Measurements from ENCODE around the gene RSBN1.
A peak's percentile ranks its signal among the peaks of the same experiment; 100 is the strongest.
"Not testable (repeated sequence)": the region's sequence is repeated elsewhere in the genome, so short reads cannot be mapped to it uniquely, and the experiment has no call there.

RSBN1 gene

DNA sequence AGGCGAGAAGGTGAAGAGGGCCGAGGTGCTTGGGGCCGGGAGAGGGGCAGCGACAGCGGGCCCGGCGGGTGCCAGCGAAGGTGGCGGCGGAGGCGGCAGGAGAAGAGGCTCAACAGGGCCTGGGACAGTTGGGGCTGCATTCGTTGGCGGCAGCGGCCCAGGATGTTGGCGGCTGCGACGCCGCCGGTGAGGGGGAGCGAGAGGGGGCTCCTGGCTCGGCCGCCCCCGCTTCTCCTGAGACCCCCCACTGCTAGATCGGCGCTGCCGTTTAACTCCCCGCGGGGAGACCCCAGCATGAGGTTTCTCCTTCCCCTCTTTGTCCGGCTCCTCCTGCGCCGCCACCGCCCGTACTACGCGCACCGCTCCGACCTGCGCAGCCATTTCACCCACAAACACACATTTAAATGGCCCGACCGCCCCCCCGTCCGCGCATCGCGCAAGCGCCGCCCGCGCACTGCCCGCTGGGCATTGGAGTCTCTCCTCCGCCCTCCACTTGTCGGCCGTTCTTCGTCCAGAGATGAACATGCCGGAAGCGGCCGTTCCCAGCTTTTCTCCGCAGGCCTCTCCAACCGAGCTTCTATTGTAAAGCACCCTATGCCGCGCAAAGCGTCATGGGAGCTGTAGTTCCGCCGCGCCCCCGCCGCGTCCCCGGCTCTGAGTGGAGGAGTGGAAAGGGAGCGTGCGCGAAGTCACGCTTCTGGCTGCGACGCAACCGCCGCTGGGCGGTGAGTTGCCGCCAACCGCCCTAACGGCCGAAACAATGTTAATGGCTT, at the start of gene RSBN1:
Gene RSBN1 (minus strand): TSS at position 589 of the 773 bp plus-strand sequence. CDS start 64 bp downstream, at position 525.
- DNase-seq: peak; percentile 98

DNA sequence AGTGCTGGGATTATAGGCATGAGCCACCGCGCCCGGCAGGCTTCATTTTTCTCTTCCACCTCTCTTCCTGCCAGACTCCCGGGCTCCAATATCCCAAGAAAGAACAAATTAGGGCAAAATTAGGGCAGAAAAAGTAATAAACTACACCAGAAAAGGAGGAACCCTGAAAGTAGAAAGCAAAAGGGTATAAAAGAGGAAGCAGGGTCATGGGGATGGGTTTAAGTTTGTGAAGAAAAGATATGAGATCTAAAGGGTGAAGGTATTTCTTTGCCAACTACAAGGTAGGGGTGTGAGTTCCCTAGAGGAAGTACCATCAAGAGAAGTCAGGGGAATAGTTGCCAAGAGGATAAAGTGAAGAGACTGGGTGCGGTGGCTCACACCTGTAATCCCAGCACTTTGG, 49.4 kb upstream of the RSBN1 start:
- no peak for DNase-seq

- no peak for DNase-seq
Measured at GRCh38 chr1:113860891-113861290, 48.6 kb upstream of the RSBN1 start.

- no peak for DNase-seq
Measured at GRCh38 chr1:113859478-113860175, 47.4 kb upstream of the RSBN1 start.

DNA sequence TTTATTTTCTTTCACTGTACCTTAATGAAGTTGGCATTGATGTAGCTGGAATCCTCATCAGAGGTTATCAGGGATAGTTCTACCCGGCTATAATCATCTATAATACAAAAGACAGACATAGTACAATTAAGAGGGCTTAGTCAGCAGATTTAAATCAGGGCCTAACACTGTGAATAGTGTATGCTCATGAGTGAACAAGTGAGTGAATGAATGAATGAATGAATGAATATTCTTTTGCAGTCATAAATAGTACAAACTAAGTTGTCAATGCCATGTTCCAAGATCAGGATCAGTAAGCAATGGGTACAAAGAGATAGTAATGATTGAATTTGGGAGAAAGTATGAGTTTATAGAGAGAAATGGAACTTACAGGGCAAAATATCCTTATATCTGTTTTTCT, 46.7 kb upstream of the RSBN1 start:
- no peak for DNase-seq

DNA sequence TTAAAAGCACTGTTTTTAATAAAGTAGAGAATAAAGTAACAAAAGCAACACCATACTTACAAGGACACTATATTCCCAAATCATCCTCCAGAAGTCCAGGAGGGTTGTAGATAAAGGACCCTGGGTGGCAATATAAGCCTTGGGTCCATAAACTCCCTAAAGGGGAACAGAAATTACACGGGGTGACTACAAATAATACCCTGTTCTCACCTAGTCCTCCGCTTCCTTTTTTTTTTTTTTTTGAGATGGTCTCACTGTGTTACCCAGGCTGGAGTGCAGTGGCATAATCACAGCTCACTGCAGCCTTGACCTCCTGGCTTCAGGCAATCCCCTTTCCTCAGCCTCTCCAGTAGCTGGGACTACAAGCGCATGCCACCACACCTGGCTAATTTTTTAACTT, 46.1 kb upstream of the RSBN1 start:
- no peak for DNase-seq

DNA sequence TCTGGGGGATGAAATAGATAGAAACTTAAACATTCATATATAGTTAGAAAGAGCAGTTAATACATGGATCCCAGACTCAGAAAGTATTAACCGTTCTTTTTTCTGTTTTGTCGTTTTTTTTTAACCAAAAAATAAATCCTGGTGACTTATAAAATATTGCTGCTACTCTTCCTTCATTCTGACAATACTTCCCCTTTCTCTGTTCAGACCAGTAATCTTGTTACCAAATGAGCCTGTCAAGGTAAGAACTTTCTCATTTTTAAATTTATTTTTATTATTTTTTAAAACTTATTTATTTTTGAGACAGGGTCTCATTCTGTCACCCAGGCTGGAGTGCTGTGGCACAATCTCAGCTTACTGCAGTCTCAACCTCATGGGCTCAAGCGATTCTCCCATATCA, 45.5 kb upstream of the RSBN1 start:
- DNase-seq: no peak

GRCh38 chr1:113856401-113856790, 44.1 kb upstream of the RSBN1 start:
- DNase-seq: no peak

- DNase-seq: no peak
Measured at GRCh38 chr1:113855630-113856400, 43.5 kb upstream of the RSBN1 start.

DNA sequence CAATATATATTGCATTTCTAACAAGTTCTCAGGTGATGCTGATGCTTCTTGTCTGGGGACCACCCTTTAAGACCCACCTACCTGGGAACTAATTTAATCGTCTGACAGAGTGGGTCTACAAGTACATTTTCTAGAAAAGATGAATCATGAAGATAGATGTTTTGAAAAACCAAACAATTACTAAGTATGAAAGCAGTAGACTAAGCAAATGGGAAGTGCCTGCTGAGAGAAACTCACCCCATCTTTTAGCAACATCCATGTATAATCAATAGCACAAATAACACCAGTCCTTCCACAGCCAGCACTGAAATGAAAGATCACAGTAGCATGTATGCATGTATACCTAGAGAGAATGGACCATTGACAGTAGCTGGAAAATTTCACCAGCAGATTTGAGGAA, 42.0 kb upstream of the RSBN1 start:
- no peak for DNase-seq

DNA sequence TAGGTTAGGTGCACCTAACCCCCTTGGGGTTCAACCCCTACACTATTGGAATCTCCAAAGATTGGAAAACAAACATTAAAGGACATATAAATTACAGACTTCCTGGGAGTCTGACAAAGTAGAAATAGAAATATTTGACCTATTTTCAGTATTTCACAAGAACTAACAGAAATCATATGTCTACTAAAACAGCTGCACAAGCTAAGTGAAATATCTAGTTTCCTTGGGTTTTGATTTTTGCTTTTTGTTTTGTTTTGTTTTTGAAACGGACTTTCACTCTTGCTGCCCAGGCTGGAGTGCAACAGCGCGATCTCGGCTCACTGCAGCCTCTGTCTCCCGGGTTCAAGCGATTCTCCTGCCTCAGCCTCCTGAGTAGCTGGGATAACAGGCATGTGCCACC, 40.4 kb upstream of the RSBN1 start:
- DNase-seq: not testable (repeated sequence)

DNA sequence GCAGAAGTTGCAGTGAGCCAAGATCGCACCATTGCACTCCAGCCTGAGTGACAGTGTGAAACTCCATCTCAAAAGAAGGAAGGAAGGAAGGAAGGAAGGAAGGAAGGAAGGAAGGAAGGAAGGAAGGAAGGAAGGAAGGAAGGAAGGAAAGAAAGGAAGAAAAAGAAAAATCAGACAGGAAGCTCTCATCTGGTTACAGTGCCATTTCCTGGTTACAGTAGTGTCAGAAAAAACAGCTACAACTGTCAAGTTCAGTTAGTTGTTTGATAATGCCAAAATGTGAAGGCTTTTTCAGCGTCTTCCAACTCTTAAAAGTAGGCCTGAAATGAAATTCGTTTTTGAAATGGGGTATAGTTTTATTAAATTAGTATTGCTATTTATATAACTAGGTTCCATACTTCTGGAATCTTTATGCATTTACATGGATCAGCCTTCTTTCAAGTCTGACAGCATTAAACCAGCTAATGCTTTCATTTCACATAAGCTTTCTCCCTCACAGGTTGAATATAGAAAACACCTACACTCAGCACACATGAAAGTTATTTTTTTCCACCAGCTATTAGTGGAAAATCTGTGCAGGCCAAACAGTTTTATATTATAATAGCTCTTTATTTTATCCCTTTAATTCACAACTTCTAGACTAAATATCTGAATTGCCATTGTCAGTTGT, 38.0 kb upstream of the RSBN1 start:
- DNase-seq: no peak

- no peak for DNase-seq
Measured at GRCh38 chr1:113849072-113849471, 36.8 kb upstream of the RSBN1 start.

DNA sequence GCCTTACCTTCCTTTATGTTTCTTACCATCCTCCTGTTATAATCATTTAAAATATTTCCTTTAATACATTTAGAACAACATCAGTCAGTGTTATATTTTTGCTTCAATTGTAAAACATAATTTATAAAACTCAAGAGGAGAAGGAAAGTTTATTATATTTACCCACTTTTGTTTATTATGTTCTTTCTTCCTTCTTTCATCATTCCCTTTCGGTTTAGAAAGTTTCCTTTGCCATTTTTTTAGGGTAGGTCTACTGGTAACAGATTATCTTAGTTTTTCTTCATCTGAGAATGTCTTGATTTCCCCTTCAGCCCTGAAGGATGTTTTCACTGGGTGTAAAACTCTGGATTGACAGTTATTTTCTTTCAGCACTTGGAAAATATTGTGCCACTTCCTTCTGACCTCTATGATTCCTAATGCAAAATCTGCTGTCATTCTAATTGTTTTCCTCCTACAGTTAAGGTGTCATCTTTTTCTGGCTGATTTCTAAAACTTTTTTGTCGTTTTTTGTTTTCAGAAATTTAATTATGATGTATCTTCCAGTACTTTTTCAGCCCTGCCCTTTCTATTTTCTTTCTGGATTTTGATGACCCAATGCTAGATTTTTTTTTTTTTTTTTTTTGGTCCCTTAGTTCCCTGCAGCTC, 34.2 kb upstream of the RSBN1 start:
- DNase-seq: no peak

DNA sequence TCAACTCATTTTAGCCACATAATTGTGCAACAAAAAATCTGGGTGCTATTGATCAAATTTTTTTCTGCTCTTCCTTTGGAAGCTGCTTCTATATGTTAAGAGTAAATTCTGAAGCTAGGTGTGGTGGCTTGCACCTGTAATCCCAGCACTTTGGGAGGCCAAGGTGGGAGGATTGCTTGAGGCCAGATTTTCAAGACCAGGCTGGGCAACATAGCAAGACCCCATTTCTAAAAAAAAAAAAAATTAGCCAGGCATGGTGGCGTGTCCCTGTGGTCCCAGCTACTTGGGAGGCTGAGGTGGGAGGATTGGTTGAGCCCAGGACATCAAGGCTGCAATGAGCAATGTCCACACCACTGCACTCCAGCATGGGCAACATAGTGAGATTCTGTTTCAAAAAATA, 24.3 kb upstream of the RSBN1 start:
- no peak for DNase-seq

- DNase-seq: peak; percentile 6
Measured at GRCh38 chr1:113835686-113836290, 23.5 kb upstream of the RSBN1 start.

DNA sequence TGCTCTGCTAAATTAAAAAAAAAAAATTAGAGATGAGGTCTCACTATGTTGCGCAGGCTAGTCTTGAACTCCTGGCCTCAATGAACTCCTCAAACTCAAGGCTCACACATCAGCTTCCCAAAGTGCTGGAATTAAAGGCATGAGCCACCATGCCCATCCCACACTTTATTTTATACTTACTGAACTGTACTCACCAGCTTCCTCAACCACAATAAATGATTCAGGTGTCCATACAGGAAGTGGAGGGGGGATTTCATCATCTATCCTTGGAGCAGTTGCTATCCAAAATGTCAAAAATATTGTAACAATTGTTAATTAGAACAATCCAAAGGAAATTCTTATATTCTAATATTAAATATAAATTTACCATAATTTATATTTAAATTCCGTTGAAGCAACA, 22.4 kb upstream of the RSBN1 start:
- DNase-seq: no peak

- DNase-seq: no peak
Measured at GRCh38 chr1:113830039-113830438, 17.8 kb upstream of the RSBN1 start.

DNA sequence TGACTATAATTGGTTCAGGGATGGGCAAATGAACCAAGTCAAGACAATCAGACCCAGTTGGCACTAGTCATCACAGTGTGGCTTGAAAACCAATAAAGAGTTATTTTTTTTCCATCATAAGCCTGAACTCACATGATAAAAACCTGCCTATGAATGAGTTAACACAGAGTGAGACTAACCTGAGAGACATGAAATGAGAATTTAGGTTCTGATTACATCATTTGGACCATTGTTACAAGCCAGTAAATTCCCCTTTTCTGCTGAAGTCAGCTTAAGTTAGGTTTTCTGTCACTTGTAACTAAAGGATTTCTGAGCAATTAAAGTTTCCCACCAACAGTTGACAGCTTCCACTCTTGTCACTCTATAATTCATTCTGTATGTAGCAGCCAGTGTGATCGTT, 9.6 kb upstream of the RSBN1 start:
- DNase-seq: no peak

DNA sequence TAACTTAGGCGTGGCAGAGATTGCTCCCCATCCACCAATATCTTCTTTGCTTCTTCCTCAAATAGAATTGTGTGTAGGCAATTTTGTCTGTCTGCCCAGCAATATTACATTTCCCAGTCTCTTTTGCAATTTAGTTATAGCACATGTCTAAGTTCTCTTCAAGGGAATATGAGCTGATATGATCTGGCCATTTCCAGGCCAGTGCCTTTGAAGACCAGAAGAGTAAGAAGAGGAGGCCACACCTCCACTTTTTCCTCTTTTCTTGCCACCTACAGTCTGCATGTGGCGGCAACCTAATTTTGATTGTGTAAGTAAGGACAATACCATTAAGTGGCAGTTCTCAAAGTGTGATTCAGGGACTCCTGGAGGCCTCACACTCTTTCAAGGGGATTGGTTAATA, 6.3 kb upstream of the RSBN1 start:
- no peak for DNase-seq

GRCh38 chr1:113813218-113813617, 942 bp upstream of the RSBN1 start:
- no peak for DNase-seq

DNA sequence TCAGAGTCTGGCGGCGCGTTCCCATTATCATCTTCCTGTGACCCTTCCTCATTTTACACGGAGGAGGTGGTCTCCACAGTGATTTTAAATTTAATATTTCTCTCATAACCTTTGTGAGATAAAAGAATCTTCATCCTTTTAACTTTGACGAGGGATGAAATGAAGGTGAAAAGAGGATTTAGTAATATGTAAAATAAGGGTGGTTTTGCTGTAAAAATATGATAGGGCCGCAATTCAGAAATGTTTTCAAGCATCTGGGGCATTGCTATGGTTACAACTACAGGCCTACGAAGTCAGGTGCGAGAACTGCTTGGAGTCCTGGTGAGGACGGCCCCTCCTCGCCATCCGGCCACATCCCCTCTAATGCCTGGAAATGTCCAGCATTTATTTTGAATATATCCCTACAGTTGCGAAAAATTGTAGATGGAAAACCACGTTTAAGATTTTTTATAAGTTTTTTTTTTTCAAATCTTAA, 422 bp upstream of the RSBN1 start:
- no peak for DNase-seq
